ENCODE results near the gene RIIAD1.

- TF ChIP-seq, protein P1, sequence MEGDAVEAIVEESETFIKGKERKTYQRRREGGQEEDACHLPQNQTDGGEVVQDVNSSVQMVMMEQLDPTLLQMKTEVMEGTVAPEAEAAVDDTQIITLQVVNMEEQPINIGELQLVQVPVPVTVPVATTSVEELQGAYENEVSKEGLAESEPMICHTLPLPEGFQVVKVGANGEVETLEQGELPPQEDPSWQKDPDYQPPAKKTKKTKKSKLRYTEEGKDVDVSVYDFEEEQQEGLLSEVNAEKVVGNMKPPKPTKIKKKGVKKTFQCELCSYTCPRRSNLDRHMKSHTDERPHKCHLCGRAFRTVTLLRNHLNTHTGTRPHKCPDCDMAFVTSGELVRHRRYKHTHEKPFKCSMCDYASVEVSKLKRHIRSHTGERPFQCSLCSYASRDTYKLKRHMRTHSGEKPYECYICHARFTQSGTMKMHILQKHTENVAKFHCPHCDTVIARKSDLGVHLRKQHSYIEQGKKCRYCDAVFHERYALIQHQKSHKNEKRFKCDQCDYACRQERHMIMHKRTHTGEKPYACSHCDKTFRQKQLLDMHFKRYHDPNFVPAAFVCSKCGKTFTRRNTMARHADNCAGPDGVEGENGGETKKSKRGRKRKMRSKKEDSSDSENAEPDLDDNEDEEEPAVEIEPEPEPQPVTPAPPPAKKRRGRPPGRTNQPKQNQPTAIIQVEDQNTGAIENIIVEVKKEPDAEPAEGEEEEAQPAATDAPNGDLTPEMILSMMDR (IDR thresholded peaks at IDR 0.05) = no peak
- no peak for TF ChIP-seq EZH2phosphoT487 (IDR thresholded peaks at IDR 0.05)
Observed at GRCh38 chr1:151673407-151673806, 47.9 kb upstream of the RIIAD1 start.
